Measurements from ENCODE around the gene OR52N5. TPM values are rescaled to one million over a fixed set of nuclear protein-coding genes. Genes with fewer than 3 reads are reported as not detected.

The OR52N5 gene
- total RNA-seq: not detected

DNA sequence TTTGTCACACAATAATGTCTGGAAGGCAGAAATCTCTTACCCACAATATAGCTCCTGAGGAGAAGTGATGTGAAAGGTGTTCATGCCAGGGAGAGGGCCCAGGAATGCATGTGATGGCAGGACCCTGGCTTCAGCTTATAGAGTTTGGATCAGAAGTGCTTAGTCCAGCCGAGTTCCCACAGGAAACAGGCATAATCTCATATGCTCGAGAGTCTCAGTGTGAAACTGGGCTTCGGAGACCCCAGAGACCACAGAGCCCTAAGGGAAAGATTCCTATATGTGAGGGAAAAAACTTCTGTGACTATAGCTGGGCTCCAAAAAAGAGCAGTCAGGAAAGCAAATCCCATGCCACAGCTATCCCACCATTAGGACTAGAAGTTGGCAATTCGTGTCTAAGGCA, at the start of gene OR52N5:
Gene OR52N5, minus strand, starts transcription at position 101 of the 400 bp plus-strand sequence. CDS start 4,721 bp downstream, outside the sequence.
- H3K4me1 Mint-ChIP-seq: no peaks in the 10 kb centered on the region
- POLR2A ChIA-PET: no interaction called here
- no peak for DNase-seq
- H3K4me3 Mint-ChIP-seq: no peak within 1 kb of the TSS
- H3K9me3 Mint-ChIP-seq: no peaks in the 10 kb centered on the region
- no peaks in the 10 kb centered on the region for H3K36me3 Mint-ChIP-seq (ENCODE audit: low read depth)
- H3K27me3 Mint-ChIP-seq: peaks cover 2% of the 10 kb centered on the region
- H3K27ac Mint-ChIP-seq: no peak within 1 kb of the TSS
- CTCF ChIA-PET: no interaction called here

DNA sequence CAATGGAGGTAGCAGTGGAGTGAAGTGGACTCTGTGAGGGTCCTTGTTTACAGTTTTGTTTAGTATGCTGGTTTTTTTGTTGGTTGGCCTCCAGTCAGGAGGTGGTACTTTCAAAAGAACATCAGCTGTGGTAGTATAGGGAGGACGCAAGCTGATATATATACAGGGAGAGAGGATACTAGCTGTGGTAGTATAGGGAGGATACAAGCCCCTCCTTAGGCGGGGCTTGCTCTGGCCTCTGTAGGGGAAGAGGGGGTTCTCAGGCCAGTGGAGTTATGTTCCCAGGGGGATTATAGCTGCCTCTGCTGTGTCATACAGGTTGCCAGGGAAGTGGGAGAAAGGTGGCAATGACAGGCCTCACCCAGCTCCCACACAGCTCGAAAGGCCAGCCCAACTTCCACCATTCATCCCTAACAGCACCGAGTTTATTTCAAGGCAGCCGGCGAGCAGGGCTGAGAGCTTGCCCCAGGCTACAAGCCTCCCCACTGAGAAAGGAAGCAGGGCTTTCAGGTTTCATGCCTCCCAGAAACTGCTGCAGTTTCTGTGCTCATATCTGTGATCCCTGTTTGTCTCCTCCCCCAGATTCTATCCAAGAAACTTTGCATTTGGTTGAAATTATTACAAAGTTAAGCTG, 48.2 kb upstream of the OR52N5 start:
- Mint-ChIP-seq H3K9me3 (no peaks in the 10 kb centered on the region), H3K27ac (no peak overlapping the region), H3K36me3 (ENCODE audit: low read depth) (no peaks in the 10 kb centered on the region), H3K27me3 (no peaks in the 10 kb centered on the region), H3K4me1 (no peaks in the 10 kb centered on the region), H3K4me3 (no peak overlapping the region)
- DNase-seq: no peak
- ChIA-PET CTCF (interaction anchor here (0.6 kb wide), 1 partner anchor 204 kb away, joined by 3 read pairs; no protein-coding TSS in a partner anchor), POLR2A (no interaction called here)

DNA sequence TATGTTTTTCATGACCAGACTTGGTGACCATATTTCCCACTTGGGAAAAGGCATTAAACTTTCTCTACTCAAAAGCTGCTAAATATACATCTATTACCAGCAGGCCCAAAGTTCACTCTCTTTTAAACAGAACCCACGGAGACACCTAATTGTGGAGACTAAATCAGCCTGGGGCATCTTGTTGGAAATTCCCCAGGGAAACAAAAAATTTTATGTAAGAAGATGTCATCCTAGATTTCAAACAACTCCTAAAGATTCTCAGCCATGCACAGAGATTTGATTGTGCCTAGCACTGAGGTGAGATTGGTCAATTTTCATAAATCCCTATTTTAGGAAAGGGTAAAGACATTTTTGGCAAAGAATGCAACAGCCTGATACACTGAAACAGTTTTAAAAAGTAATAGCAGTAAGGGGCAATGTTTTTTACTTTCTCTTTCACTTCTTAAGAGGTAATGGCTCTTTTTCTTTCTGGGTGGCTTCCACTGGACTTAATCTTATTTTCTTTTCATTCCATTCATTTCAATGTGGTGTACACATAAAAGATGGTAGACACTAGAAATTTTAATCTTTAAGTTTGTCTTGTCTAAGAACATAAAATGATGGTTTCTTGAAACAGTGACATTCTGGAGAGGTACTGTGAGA, 35.2 kb upstream of the OR52N5 start:
- Mint-ChIP-seq H3K4me1 (peaks cover 9% of the 10 kb centered on the region), H3K4me3 (peak overlapping the region; percentile 69), H3K36me3 (ENCODE audit: low read depth) (no peaks in the 10 kb centered on the region)

DNA sequence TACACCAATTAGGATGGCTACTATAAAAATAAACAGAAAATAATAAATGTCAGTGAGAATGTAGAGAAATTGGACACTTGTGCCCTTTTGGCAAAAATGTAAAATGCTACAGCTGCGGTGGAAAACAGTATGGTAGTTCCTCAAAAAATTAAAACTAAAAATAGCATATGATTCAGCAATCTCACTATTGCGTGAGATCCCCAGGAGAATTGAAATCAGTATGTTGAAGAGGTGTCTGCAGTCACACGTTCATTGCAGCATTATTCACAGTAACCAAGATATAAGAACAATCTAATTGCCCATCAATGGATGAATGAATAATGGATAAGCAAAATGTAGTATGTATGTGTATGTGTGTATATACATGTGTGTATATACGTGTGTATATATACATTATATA, 32.4 kb upstream of the OR52N5 start:
- Mint-ChIP-seq H3K9me3 (no peaks in the 10 kb centered on the region), H3K4me3 (no peak overlapping the region), H3K4me1 (peaks cover 9% of the 10 kb centered on the region), H3K27me3 (peaks cover 11% of the 10 kb centered on the region), H3K36me3 (ENCODE audit: low read depth) (no peaks in the 10 kb centered on the region), H3K27ac (no peak overlapping the region)
- CTCF ChIA-PET: no interaction called here
- DNase-seq: no peak
- POLR2A ChIA-PET: no interaction called here

More for the DNA sequence above, 35.2 kb upstream of the OR52N5 start:
- H3K27ac Mint-ChIP-seq: peak overlapping the region; percentile 83
- ChIA-PET CTCF (no interaction called here), POLR2A (no interaction called here)
- no peaks in the 10 kb centered on the region for H3K9me3 Mint-ChIP-seq
- no peak for DNase-seq
- peaks cover 7% of the 10 kb centered on the region for H3K27me3 Mint-ChIP-seq

DNA sequence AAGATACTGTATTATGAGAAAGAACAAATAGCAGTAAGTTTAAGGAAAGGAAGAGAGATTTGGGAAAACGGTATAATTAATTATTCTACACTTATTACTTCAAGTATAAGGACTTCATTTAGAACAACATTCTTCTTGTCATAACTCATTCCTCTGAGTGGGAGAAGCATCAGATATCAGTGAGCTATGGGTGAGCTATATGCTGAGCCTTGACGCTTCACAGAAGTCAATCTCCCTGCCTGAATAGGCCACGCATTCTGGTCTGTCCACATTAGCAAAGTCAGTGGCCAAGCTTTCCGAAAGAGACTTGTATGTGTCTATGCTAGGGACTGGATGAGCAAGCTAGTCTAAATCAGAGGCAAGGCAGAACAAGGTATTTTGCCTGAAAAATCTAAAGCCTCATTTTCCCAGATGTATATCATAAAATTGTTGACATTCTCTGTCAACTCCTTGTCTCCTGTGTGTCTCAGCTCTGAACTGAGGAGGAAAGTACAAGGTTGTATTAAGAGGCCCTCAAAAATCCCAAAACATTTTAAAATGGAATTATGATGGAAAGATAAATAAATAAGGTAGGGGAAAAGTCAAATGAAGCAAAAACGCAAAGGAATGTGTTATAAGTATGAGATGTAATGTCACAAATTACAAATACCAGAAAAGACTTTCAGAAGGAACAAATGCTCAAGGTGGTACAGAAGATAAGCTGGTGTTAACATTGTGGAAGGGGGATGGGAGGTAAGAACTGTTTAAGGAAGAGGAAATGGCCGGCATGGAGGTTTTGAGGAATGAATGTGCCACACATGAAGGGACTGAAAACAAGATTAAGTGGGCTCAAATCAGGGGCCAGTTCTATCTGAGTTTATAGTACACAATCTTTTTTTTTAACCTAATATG, 27.0 kb upstream of the OR52N5 start:
- no peak overlapping the region for H3K4me3 Mint-ChIP-seq
- no peaks in the 10 kb centered on the region for H3K9me3 Mint-ChIP-seq
- H3K4me1 Mint-ChIP-seq: peaks cover 15% of the 10 kb centered on the region
- ChIA-PET POLR2A (no interaction called here), CTCF (no interaction called here)
- no peak overlapping the region for H3K27ac Mint-ChIP-seq
- DNase-seq: no peak
- H3K27me3 Mint-ChIP-seq: peaks cover 32% of the 10 kb centered on the region
- no peaks in the 10 kb centered on the region for H3K36me3 Mint-ChIP-seq (ENCODE audit: low read depth)

DNA sequence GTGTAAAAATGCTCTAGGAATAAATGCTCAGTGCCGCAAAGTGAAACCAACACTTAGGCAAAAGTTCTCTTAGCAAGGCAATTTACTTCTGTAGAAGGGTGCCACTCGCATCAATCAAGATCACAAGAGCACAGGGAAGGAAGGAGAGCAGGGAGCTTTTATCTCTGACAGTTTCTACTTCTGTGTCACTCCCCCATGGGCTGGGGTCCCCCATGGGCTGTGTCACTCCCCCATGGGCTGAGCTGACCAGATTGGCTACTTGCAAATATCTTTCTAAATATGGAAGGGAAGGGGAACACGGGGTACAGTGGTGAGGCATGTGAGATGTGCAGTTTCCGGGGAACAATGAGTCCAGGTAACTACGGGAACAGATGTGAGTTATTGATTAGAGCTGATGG, 26.0 kb upstream of the OR52N5 start:
- H3K27ac Mint-ChIP-seq: peak overlapping the region; percentile 3
- no peaks in the 10 kb centered on the region for H3K9me3 Mint-ChIP-seq
- no peak for DNase-seq
- CTCF ChIA-PET: interaction anchor here (0.6 kb wide), 1 partner anchor 82 kb away, joined by 3 read pairs; no protein-coding TSS in a partner anchor
- POLR2A ChIA-PET: no interaction called here
- H3K36me3 Mint-ChIP-seq (ENCODE audit: low read depth): no peaks in the 10 kb centered on the region
- H3K4me3 Mint-ChIP-seq: peak overlapping the region; percentile 84
- H3K27me3 Mint-ChIP-seq: peaks cover 34% of the 10 kb centered on the region
- H3K4me1 Mint-ChIP-seq: peaks cover 15% of the 10 kb centered on the region

DNA sequence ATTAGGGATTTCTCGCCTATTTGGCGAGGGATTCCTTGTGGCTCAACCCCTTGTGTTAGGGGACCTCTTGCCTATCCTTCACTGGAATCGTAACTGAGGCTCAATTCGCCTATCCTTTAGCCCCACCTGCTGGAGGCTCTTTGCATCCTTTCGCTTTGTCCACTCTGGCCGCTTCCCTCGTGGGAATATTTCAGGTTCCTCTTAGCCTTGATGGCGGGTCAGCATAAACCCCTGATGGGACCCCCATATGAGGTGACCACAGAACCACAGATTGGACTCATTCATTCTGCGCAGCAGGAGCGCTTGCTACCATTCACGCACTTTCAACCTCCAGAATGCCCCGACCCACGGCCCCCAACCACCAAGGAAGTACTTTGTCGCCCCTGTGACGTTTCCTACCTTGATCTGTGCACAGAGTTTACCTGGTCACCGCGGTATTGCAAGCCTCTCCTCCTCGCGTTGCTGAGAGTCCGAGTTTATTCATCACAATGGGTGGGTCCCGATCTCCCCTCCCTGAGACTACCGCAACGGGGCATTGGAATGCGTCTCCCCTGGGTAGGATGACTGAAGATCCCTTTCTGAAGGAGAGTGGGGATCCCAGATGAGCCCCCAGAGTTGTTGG, 25.5 kb upstream of the OR52N5 start, which contains the start of gene OR52N2:
Gene OR52N2, plus strand, starts transcription at position 425 of the 622 bp plus-strand sequence. CDS start 11,412 bp downstream, outside the sequence.
- Mint-ChIP-seq H3K4me1 (peaks cover 15% of the 10 kb centered on the region), H3K9me3 (no peaks in the 10 kb centered on the region), H3K27me3 (peaks cover 33% of the 10 kb centered on the region), H3K27ac (peak within 1 kb of the TSS; percentile 48), H3K4me3 (peak within 1 kb of the TSS; percentile 84), H3K36me3 (ENCODE audit: low read depth) (no peaks in the 10 kb centered on the region)
- DNase-seq: peak; percentile 73
- POLR2A ChIA-PET: no interaction called here
- CTCF ChIA-PET: no interaction called here

DNA sequence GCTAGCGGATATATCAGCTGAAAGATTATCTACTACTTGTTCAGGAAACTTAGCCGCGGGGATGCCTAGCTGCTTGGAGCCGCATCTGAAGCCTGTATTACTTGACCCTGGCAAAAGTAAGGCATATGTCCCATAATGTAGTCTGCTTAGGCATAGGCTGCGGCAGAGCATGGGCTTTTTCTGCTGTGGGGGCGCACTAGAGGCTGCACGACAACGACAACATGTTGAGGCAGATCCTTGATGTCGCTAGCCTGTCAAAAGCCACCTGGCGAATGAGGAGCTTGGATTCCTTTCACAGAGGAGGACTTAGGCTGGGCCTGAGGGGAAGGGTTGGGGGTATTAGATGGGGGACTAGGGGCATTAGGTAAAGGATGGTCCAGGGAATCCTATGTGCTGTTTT, 24.4 kb upstream of the OR52N5 start:
- POLR2A ChIA-PET: no interaction called here
- CTCF ChIA-PET: no interaction called here
- no peak for DNase-seq
- no peaks in the 10 kb centered on the region for H3K9me3 Mint-ChIP-seq
- H3K4me1 Mint-ChIP-seq: peaks cover 15% of the 10 kb centered on the region
- H3K36me3 Mint-ChIP-seq (ENCODE audit: low read depth): no peaks in the 10 kb centered on the region
- no peak overlapping the region for H3K27ac Mint-ChIP-seq
- peaks cover 37% of the 10 kb centered on the region for H3K27me3 Mint-ChIP-seq
- no peak overlapping the region for H3K4me3 Mint-ChIP-seq

DNA sequence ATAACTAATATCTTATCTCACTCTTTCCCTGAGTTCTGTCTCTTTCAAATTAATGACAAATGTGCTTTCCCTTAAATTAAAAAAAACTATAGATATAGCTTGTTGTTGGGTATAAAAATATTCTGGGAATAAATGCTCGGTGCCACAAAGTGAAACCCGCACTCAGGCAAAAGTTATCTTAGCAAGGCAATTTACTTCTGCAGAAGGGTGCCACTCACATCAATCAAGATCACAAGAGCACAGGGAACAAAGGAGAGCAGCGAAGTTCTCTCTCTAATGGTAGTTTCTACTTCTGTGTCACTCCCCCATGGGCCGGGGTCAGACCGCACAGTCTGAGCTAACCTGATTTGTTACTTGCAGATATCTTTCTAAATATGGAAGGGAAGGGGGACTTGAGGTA, 20.8 kb upstream of the OR52N5 start:
- Mint-ChIP-seq H3K36me3 (ENCODE audit: low read depth) (no peaks in the 10 kb centered on the region), H3K27ac (no peak overlapping the region)

DNA sequence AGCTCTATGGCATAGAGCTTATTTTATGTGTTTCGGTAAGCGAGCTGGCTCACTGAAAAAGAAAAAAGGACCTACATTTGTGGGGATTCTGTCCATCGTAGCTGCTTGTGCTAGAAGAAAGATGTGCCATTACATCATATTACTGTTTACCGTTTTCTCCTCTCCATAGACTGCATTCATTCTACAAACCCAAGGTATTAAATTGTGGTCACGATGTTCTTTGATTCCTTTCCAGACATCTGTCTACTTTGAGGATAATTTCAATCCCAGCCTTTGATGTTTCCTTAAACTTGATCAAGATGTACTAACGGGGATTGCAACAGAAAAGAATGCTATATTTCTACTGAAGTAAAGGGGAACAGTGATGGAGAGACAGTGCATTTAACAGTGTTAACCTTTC, 13.4 kb upstream of the OR52N5 start:
- H3K36me3 Mint-ChIP-seq (ENCODE audit: low read depth): no peaks in the 10 kb centered on the region
- H3K27me3 Mint-ChIP-seq: peaks cover 16% of the 10 kb centered on the region
- no peak for DNase-seq
- H3K27ac Mint-ChIP-seq: no peak overlapping the region
- H3K4me1 Mint-ChIP-seq: no peaks in the 10 kb centered on the region
- POLR2A ChIA-PET: no interaction called here
- CTCF ChIA-PET: no interaction called here
- no peaks in the 10 kb centered on the region for H3K9me3 Mint-ChIP-seq
- H3K4me3 Mint-ChIP-seq: no peak overlapping the region

More for the DNA sequence above, 20.8 kb upstream of the OR52N5 start:
- POLR2A ChIA-PET: no interaction called here
- no peaks in the 10 kb centered on the region for H3K9me3 Mint-ChIP-seq
- no peak overlapping the region for H3K4me3 Mint-ChIP-seq
- DNase-seq: no peak
- CTCF ChIA-PET: no interaction called here
- H3K4me1 Mint-ChIP-seq: peaks cover 8% of the 10 kb centered on the region
- H3K27me3 Mint-ChIP-seq: peaks cover 25% of the 10 kb centered on the region

DNA sequence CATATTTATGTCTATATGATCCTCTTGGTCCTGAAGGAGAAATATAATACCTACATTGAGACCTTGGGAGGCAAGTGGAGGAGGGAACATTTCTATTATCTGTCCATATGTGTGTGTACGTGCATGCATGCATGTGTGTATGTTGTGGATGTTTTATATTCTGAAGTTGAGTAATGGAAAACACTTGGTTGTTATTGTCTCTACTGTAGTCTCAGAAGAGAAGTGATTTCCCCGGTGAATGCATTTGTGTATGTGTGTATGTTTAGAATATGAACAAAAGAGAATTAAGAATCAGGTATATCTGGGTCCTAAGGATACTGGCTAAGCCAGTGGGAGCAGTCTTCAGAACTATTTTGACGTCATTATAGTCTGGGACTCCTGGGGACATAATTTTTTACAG, 8.0 kb upstream of the OR52N5 start, which contains the start of gene OR52N1:
Gene OR52N1, minus strand, starts transcription at position 101 of the 400 bp plus-strand sequence. CDS start 2,449 bp downstream, outside the sequence.
- ChIA-PET POLR2A (no interaction called here), CTCF (no interaction called here)
- no peaks in the 10 kb centered on the region for H3K36me3 Mint-ChIP-seq (ENCODE audit: low read depth)
- H3K9me3 Mint-ChIP-seq: no peaks in the 10 kb centered on the region
- no peak within 1 kb of the TSS for H3K4me3 Mint-ChIP-seq
- H3K4me1 Mint-ChIP-seq: no peaks in the 10 kb centered on the region
- no peak for DNase-seq
- peaks cover 15% of the 10 kb centered on the region for H3K27me3 Mint-ChIP-seq
- H3K27ac Mint-ChIP-seq: no peak within 1 kb of the TSS

DNA sequence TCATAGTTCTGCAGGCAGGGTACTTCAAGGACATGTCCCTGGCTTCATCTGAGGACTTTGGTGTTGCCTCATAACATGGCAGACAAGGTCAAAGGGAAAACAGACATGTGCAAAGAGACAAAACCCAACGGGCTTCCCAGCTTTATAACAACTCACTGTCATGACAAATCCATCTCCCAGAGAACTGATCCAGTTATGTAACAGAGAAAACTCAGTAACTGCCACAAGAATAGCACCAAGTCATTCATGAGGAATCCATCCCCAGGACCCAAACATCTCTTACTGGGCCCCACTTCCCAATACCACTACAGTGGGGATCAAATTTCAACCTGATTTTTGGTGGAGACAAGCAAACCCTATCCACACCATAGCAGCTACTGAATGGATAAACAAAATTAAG, 16.1 kb downstream of the OR52N5 start:
- Mint-ChIP-seq H3K4me3 (no peak overlapping the region), H3K4me1 (no peaks in the 10 kb centered on the region), H3K27ac (no peak overlapping the region), H3K9me3 (no peaks in the 10 kb centered on the region), H3K36me3 (ENCODE audit: low read depth) (no peaks in the 10 kb centered on the region), H3K27me3 (no peaks in the 10 kb centered on the region)
- POLR2A ChIA-PET: no interaction called here
- CTCF ChIA-PET: no interaction called here
- no peak for DNase-seq

DNA sequence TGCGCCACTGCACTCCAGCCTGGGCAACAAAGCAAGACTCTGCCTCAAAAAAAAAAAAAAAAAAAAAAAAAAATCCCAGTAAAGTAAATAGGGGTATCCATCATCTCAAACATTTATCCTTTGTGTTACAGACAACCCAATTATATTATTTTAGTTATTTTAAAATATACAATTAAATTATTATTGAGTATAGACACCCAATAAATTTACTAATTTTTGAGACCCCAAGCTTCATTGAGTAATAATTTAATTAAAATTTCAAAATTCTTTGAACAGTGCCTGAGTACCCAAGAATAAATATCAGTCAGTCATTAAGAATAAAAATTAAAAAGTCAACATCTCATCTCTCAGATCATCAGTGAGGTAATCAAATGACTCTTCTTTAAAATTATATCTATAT, 29.2 kb downstream of the OR52N5 start, which contains the start of gene OR52N4:
Gene OR52N4, plus strand, starts transcription at position 301 of the 400 bp plus-strand sequence. CDS start 498 bp downstream, outside the sequence.
- peaks cover 12% of the 10 kb centered on the region for H3K27me3 Mint-ChIP-seq
- POLR2A ChIA-PET: no interaction called here

More for the DNA sequence above, 29.2 kb downstream of the OR52N5 start, which contains the start of gene OR52N4:
- Mint-ChIP-seq H3K4me3 (no peak within 1 kb of the TSS), H3K9me3 (no peaks in the 10 kb centered on the region), H3K36me3 (ENCODE audit: low read depth) (no peaks in the 10 kb centered on the region), H3K27ac (no peak within 1 kb of the TSS), H3K4me1 (no peaks in the 10 kb centered on the region)
- no peak for DNase-seq
- CTCF ChIA-PET: no interaction called here

Measured in activated CD4-positive, alpha-beta T cell treated with anti-CD3 and anti-CD28 coated beads, Interleukin-2, amount 10 ng/mL, durations not matched to agents 7 days and 5 days (primary cell).